ENCODE results near the gene RPS6KA2. TPM values are rescaled to one million over a fixed set of nuclear protein-coding genes. Genes with fewer than 3 reads are reported as not detected.

RPS6KA2 gene
- total and polyA plus RNA-seq, 2 experiments from 2014 or later: 12.5 to 25.3 TPM

DNA sequence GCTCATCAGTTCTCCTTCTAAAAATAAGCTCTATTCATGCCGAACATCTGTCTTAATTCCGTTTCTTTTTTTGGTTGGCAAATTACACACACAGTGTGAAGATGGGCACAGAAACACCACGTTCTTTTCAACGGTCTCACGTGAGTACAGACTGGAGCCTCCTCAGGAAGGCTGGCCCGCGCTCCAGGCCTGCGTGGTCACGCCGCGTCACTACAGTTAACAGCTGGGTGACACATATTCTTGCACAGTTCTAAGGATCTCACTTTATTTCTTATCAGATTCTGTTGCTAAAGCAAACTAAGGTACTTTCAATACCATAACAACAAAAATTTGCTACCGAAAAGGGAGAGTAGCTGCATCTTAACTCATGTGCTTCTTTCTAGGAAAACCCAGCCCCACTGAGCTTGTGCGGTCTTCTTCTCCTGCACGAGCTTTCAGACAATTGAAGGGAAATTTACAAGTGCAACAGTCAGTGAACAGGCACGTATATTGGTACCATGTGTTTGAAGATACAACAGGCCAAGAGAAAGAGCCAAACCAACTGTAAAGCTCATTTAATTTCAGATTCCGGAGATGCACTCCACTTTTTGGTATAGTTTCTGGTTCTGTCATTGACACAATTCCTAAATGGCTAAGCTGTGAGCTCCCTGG is 188.7 kb downstream of the RPS6KA2 start (continued):
- no peak for TF ChIP-seq EZH2phosphoT487 (IDR thresholded peaks at IDR 0.05; ENCODE audit: unreplicated experiment)
- TF ChIP-seq, protein P1, sequence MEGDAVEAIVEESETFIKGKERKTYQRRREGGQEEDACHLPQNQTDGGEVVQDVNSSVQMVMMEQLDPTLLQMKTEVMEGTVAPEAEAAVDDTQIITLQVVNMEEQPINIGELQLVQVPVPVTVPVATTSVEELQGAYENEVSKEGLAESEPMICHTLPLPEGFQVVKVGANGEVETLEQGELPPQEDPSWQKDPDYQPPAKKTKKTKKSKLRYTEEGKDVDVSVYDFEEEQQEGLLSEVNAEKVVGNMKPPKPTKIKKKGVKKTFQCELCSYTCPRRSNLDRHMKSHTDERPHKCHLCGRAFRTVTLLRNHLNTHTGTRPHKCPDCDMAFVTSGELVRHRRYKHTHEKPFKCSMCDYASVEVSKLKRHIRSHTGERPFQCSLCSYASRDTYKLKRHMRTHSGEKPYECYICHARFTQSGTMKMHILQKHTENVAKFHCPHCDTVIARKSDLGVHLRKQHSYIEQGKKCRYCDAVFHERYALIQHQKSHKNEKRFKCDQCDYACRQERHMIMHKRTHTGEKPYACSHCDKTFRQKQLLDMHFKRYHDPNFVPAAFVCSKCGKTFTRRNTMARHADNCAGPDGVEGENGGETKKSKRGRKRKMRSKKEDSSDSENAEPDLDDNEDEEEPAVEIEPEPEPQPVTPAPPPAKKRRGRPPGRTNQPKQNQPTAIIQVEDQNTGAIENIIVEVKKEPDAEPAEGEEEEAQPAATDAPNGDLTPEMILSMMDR (conservative IDR thresholded peaks at IDR 0.05; ENCODE audit: low read depth in 2 of 2): no peak
- TF ChIP-seq CREB1 (CRISPR knock-in tag; IDR thresholded peaks at IDR 0.05; ENCODE audit: low read depth): no peak
- no peak for TF ChIP-seq NANOG (IDR thresholded peaks at IDR 0.05; ENCODE audit: borderline replicate concordance)
- TF ChIP-seq, protein P2, sequence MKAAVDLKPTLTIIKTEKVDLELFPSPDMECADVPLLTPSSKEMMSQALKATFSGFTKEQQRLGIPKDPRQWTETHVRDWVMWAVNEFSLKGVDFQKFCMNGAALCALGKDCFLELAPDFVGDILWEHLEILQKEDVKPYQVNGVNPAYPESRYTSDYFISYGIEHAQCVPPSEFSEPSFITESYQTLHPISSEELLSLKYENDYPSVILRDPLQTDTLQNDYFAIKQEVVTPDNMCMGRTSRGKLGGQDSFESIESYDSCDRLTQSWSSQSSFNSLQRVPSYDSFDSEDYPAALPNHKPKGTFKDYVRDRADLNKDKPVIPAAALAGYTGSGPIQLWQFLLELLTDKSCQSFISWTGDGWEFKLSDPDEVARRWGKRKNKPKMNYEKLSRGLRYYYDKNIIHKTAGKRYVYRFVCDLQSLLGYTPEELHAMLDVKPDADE (IDR thresholded peaks at IDR 0.05): no peak
- no peak for TF ChIP-seq JUNB (IDR thresholded peaks at IDR 0.05; ENCODE audit: unreplicated experiment)
- TF ChIP-seq ZNF114 (CRISPR knock-in tag; IDR thresholded peaks at IDR 0.05): no peak
- no peak for TF ChIP-seq POLR2AphosphoS5 (IDR thresholded peaks at IDR 0.05; ENCODE audit: low read depth)
- no peak for TF ChIP-seq ZNF331 (CRISPR knock-in tag; IDR thresholded peaks at IDR 0.05; ENCODE audit: low read depth)
- TF ChIP-seq EZH2 (IDR thresholded peaks at IDR 0.05; ENCODE audit: low read depth, unreplicated experiment): no peak

DNA sequence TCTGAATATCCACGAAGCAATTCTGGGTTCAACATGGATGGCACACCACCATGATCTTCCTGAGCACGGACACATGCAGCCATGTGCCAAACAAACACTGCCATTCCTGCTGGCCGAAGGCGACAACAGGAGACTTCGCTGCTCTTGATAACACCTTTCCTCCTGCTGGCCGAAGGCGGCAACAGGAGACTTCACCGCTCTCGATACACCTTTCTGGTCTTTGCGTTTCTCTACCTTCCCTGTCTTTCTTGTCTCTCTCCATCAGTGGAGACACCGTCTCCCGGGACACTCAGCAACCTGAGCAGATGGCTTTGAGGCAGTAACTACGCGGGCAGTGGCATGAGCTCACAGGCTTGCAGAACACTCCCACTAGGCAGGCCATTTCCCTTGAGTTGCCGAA is 189.4 kb downstream of the RPS6KA2 start:
- no peaks in the 10 kb centered on the region for H3K4me1 ChIP-seq (ENCODE audit: insufficient read depth)
- TF ChIP-seq, protein P1 (conservative IDR thresholded peaks at IDR 0.05; ENCODE audit: low read depth in 2 of 2): peak; percentile 16 to 31; a peak in 3 of 4 replicates
- TF ChIP-seq, protein P3, sequence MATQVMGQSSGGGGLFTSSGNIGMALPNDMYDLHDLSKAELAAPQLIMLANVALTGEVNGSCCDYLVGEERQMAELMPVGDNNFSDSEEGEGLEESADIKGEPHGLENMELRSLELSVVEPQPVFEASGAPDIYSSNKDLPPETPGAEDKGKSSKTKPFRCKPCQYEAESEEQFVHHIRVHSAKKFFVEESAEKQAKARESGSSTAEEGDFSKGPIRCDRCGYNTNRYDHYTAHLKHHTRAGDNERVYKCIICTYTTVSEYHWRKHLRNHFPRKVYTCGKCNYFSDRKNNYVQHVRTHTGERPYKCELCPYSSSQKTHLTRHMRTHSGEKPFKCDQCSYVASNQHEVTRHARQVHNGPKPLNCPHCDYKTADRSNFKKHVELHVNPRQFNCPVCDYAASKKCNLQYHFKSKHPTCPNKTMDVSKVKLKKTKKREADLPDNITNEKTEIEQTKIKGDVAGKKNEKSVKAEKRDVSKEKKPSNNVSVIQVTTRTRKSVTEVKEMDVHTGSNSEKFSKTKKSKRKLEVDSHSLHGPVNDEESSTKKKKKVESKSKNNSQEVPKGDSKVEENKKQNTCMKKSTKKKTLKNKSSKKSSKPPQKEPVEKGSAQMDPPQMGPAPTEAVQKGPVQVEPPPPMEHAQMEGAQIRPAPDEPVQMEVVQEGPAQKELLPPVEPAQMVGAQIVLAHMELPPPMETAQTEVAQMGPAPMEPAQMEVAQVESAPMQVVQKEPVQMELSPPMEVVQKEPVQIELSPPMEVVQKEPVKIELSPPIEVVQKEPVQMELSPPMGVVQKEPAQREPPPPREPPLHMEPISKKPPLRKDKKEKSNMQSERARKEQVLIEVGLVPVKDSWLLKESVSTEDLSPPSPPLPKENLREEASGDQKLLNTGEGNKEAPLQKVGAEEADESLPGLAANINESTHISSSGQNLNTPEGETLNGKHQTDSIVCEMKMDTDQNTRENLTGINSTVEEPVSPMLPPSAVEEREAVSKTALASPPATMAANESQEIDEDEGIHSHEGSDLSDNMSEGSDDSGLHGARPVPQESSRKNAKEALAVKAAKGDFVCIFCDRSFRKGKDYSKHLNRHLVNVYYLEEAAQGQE (IDR thresholded peaks at IDR 0.05; ENCODE audit: unreplicated experiment): no peak
- no peak for TF ChIP-seq EZH2phosphoT487 (IDR thresholded peaks at IDR 0.05; ENCODE audit: unreplicated experiment)

More for the DNA sequence above, 189.4 kb downstream of the RPS6KA2 start:
- Histone ChIP-seq H3K9me2 (ENCODE audit: insufficient read depth) (no peaks in the 10 kb centered on the region), H3K79me2 (replicated peaks; ENCODE audit: insufficient read depth) (no peaks in the 10 kb centered on the region), H3F3A (replicated peaks; ENCODE audit: low read depth) (no peaks in the 10 kb centered on the region), H4K20me1 (replicated peaks; ENCODE audit: insufficient read depth) (no peaks in the 10 kb centered on the region), H3K27ac (ENCODE audit: low read depth) (no peak overlapping the region), H3K36me3 (ENCODE audit: insufficient read depth) (no peaks in the 10 kb centered on the region), H3K4me3 (no peak overlapping the region), H2AFZ (no peak overlapping the region), H3K27me3 (ENCODE audit: insufficient read depth) (no peaks in the 10 kb centered on the region), H3K4me2 (no peak overlapping the region)
- H3K27ac Mint-ChIP-seq: no peak overlapping the region
- H3K36me3 Mint-ChIP-seq (ENCODE audit: low read depth): peaks cover 5% of the 10 kb centered on the region; the same call in 2 of the 3 replicates
- no peak overlapping the region for H3K4me3 Mint-ChIP-seq
- H3K9me3 Mint-ChIP-seq: no peaks in the 10 kb centered on the region
- peak; percentile 60 for DNase-seq (ENCODE audit: low spot score)
- no peaks in the 10 kb centered on the region; the same call in 2 of the 3 replicates for H3K4me1 Mint-ChIP-seq
- peaks cover 12% of the 10 kb centered on the region for H3K27me3 Mint-ChIP-seq (ENCODE audit: insufficient read depth, low read depth, poor library complexity)
- peak; percentile 66 for ATAC-seq
